ENCODE measurements around the gene NCF2.

DNA sequence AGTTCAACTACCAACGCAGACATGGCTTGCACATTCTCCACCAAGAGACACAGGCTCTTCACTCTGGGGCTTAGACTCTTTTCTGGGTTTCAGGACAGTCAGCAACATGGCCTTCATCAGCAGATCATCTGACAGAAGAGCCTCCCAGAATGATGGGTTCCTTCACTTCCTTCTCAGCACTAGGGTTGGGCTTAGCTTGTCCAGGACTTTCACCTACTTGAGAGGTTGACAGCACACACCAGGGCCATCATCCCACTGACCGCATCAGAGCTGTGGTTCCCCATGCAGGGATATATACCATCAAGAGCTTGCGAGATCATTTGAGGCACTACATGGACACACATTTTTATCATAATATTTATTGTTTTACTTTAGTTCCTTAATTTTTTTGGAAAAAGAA is 10.4 kb upstream of the NCF2 start:
- TF ChIP-seq CTCF (IDR thresholded peaks at IDR 0.05; ENCODE audit: insufficient read depth, low read length) (no peak), POLR2AphosphoS5 (IDR thresholded peaks at IDR 0.05; ENCODE audit: low read depth) (no peak), SPI1 (IDR thresholded peaks at IDR 0.05; ENCODE audit: borderline replicate concordance, low read depth) (no peak), GABPA (IDR thresholded peaks at IDR 0.05; ENCODE audit: low read depth) (no peak), REST (IDR thresholded peaks at IDR 0.05; ENCODE audit: insufficient replicate concordance, low read depth) (no peak)
